ENCODE data around the gene OR2T11. TPM values are rescaled to one million over a fixed set of nuclear protein-coding genes. Genes with fewer than 3 reads are reported as not detected.
"Not testable (repeated sequence)": the region's sequence is repeated elsewhere in the genome, so short reads cannot be mapped to it uniquely, and the experiment has no call there.

The OR2T11 gene
- total RNA-seq, 2 donors from 2014 or later: 0.26 TPM; not detected in 1

DNA sequence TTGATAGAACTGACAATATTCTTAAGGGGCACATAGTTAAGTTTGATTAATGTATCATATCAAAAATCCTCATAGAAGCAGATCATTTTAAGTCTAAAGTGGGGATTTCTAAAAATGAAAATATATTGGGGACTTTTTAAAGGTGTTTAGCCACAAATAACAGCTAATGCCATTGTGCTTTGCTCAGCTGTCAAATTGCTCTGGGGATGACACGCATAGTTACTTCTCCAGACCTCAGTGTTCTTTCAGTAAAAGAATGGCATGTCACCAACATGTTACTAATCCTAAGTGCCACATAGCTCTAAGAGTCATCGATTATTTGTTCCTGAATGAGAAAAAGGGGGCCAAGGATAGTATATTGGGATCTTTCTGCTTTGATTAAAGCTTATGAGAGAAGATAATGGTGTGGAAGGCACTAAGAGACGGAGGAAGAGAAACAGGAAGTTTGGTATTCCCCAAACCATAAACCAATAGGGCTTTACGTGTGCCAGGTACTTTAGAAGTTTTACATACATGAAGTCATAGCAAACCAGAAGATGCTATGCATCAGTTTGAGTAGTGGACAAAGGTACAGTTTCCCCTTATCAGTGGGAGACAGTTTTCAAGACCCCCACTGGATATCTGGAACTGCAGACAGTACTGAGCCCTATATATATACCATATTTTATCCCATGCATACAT lies 8.2 kb upstream of the OR2T11 start:
- H3K4me3 ChIP-seq; H3K4me1 ChIP-seq; H3K27me3 ChIP-seq; intact Hi-C loops (cut with DNase I); H3K27ac ChIP-seq; H3K9me3 ChIP-seq; DNase-seq; H3K36me3 ChIP-seq (replicated peaks in 1 of 2; ENCODE audit: insufficient read depth in 1 of 2, low read depth in 2 of 2); ATAC-seq: not testable (repeated sequence)
- no CpG with 5 or more reads among the region's 4 CpGs for WGBS, 2 donors

DNA sequence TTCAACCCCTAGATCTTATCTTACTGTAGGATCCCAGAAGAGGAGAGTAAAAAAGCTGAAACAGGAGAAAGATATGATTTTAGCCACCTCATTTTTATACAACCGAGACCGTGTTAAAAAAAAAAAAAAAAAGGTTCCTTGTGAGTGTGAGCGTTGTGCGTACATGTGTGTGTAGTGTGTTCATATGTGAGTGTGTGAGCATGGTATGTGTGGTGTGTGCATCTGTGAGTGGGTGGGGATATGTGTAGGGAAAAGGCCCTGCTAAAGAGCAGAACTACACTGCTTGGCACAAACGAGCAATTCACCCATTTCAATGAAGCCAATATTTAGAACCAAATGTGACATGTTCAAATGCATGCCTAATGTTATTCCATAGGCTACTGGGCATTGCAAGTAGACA lies 6.7 kb upstream of the OR2T11 start:
- DNase-seq; ATAC-seq; H3K4me1 ChIP-seq; intact Hi-C loops (cut with DNase I); H3K4me3 ChIP-seq; H3K27me3 ChIP-seq; H3K27ac ChIP-seq; H3K36me3 ChIP-seq (replicated peaks in 1 of 2; ENCODE audit: insufficient read depth in 1 of 2, low read depth in 2 of 2); H3K9me3 ChIP-seq: not testable (repeated sequence)
- 90% methylated on average over 2 of the region's 5 CpGs; no CpG with 5 or more reads in 1 of the 2 donors for WGBS, 2 donors

DNA sequence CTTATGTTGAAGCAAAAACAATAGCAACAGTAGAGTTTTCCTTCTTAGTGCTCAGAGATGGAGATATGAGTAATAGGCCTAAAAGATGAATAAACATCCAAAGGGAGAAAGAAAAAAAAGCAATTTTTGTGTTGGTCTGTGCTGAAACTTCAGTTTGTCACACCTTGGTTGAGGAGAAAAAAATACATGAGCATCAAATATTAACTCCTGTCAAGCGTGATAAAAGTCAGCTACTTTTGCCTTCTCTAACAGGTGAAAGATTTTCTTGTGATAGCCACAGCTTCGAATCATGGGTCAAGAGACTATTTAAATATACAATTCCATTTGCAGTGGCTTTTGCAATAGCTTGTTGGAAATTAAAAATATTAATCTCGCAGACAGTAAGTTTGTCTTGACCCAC lies 6.0 kb upstream of the OR2T11 start:
- H3K4me1 ChIP-seq; H3K27ac ChIP-seq; H3K4me3 ChIP-seq; H3K27me3 ChIP-seq; ATAC-seq; intact Hi-C loops (cut with DNase I); H3K36me3 ChIP-seq (replicated peaks in 1 of 2; ENCODE audit: insufficient read depth in 1 of 2, low read depth in 2 of 2); DNase-seq; H3K9me3 ChIP-seq: not testable (repeated sequence)
- no CpG with 5 or more reads among the region's 3 CpGs for WGBS, 2 donors

DNA sequence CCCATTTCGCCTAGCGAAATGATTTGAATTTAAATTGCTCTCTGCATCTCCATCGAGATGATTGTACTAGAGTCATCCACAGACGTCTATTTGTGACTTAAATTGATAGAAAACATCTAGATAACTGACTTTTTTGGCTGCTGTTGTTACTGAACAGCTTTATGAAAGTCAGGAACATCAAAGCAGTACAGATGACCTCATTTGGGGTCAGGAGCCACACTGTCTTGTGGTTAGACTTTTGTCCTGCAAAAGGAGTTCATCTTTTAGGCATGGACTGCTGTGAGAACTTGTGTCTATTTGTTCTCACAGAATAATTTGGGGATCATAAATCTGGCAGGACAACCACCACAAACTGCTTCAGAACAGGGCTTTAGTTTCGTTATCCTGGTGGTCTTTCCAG lies 4.8 kb upstream of the OR2T11 start:
- H3K36me3 ChIP-seq (replicated peaks in 1 of 2; ENCODE audit: insufficient read depth in 1 of 2, low read depth in 2 of 2); H3K27ac ChIP-seq; H3K4me3 ChIP-seq; H3K9me3 ChIP-seq; DNase-seq; H3K27me3 ChIP-seq; ATAC-seq; H3K4me1 ChIP-seq; intact Hi-C loops (cut with DNase I): not testable (repeated sequence)
- WGBS, 2 donors: no CpG with 5 or more reads among the region's 5 CpGs

DNA sequence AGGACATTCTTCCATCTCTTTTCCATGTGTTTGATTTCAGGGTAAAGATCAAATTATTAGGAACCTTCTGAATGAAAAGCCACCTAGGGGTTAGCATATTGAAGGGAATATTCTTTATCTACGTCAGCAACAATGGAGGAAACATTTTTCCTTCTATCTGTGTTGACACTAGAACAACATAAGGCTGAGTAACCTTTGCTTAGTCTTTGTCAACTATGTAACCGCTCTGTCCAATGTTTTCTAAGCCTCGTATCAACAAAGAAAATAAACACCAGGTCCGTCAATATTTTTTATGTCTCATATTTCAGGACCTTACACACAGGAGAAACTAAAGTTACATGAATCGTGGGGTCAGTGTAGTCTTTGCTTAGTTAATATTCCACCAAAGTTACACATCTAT lies 1.7 kb upstream of the OR2T11 start:
- H3K27ac ChIP-seq; H3K4me3 ChIP-seq; H3K9me3 ChIP-seq; DNase-seq; H3K27me3 ChIP-seq; intact Hi-C loops (cut with DNase I); H3K4me1 ChIP-seq; H3K36me3 ChIP-seq (replicated peaks in 1 of 2; ENCODE audit: insufficient read depth in 1 of 2, low read depth in 2 of 2): not testable (repeated sequence)
- 24% methylated on average over 2 to 3 of the region's 5 CpGs for WGBS, 2 donors
- ATAC-seq: peak; percentile 63

DNA sequence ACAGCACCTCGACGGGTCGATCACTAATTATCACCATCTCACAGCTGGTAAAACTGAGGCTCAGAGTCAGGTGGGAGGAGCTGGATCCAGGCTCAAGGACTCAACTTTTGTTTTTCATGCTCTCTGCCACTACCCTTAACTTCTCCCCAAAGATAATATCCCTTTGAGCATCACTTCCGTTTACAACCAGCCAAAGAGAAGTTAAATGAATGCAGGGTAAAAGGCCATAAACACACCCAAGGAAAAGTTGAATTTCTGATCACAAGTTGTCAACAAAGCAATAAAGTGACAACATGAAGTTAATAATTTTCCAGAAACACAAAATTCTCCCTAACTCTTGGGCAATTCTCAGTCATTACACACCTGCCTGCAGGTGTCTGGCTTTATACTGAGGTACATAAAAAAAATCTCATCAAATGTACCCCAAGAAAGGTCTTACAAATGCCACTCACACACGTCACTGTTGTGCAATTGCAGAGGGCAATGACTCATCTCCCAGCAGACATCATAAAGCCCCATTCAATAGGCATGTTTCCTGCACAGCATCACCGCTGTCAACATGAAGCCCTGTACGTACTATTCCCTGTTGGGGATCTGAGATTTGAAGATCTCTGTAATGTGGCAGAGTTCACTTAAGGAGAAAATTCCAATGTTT lies 3.4 kb downstream of the OR2T11 start:
- TF ChIP-seq POLR2A (IDR thresholded peaks at IDR 0.05): no peak
- TF ChIP-seq, protein P1, sequence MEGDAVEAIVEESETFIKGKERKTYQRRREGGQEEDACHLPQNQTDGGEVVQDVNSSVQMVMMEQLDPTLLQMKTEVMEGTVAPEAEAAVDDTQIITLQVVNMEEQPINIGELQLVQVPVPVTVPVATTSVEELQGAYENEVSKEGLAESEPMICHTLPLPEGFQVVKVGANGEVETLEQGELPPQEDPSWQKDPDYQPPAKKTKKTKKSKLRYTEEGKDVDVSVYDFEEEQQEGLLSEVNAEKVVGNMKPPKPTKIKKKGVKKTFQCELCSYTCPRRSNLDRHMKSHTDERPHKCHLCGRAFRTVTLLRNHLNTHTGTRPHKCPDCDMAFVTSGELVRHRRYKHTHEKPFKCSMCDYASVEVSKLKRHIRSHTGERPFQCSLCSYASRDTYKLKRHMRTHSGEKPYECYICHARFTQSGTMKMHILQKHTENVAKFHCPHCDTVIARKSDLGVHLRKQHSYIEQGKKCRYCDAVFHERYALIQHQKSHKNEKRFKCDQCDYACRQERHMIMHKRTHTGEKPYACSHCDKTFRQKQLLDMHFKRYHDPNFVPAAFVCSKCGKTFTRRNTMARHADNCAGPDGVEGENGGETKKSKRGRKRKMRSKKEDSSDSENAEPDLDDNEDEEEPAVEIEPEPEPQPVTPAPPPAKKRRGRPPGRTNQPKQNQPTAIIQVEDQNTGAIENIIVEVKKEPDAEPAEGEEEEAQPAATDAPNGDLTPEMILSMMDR (IDR thresholded peaks at IDR 0.05): no peak
- Histone ChIP-seq H3K9me3 (no peaks in the 10 kb centered on the region), H3K27ac (no peak overlapping the region), H3K4me1 (no peaks in the 10 kb centered on the region), H3K36me3 (replicated peaks in 1 of 2; ENCODE audit: insufficient read depth in 1 of 2, low read depth in 2 of 2) (no peaks in the 10 kb centered on the region), H3K4me3 (no peak overlapping the region), H3K27me3 (no peaks in the 10 kb centered on the region)
- intact Hi-C loops (cut with DNase I): no loop called here
- 72 to 79% methylated on average over 7 of the region's 7 CpGs for WGBS, 2 donors
- ATAC-seq: no peak
- DNase-seq: no peak

DNA sequence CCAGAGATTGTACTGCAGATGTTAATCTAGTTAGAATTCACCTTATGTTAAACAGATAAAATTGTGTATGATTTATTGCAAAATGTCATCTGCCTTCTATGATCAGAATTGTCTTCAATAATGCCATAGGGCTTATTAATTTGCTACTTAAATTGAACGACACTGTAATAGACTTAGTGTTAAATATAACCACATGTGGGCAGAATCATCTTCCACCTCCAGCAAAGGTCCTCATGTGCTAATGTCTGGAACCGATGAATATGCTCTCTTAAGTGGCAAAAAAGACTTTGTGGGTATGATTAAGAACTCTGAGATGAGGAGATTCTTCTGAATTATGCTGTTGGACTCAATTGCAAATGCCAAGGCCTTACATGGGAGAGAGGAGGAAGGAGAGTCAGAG lies 4.3 kb downstream of the OR2T11 start:
- Histone ChIP-seq H3K4me1 (no peaks in the 10 kb centered on the region), H3K27me3 (no peaks in the 10 kb centered on the region), H3K4me3 (no peak overlapping the region), H3K27ac (no peak overlapping the region), H3K9me3 (no peaks in the 10 kb centered on the region), H3K36me3 (replicated peaks in 1 of 2; ENCODE audit: insufficient read depth in 1 of 2, low read depth in 2 of 2) (no peaks in the 10 kb centered on the region)
- intact Hi-C loops (cut with DNase I): no loop called here
- TF ChIP-seq, protein P1 (IDR thresholded peaks at IDR 0.05): no peak
- no peak for TF ChIP-seq POLR2A (IDR thresholded peaks at IDR 0.05)
- ATAC-seq (no peak), DNase-seq (no peak)
- WGBS, 2 donors: 64 to 85% methylated on average over 2 of the region's 2 CpGs

All from body of pancreas (tissue), 4 donors.